ENCODE data around the gene KRTAP10-9.
"Not testable (repeated sequence)": the region's sequence is repeated elsewhere in the genome, so short reads cannot be mapped to it uniquely, and the experiment has no call there.

Gene KRTAP10-9

GRCh38 chr21:44596068-44596725 is 30.7 kb upstream of the KRTAP10-9 start:
- DNase-seq: no peak

- no peak for DNase-seq
These were observed 28.8 kb upstream of the KRTAP10-9 start for GRCh38 chr21:44598061-44598460.

GRCh38 chr21:44599264-44600029 is 27.4 kb upstream of the KRTAP10-9 start:
- no peak for DNase-seq

- DNase-seq: not testable (repeated sequence)
These were observed 26.5 kb upstream of the KRTAP10-9 start, which contains the start of gene KRTAP10-7 for GRCh38 chr21:44600118-44600978. KRTAP10-7 (plus strand) TSS chr21:44600597; CDS start chr21:44600622, 25 bp downstream.

GRCh38 chr21:44601091-44601490 is 25.8 kb upstream of the KRTAP10-9 start:
- DNase-seq: not testable (repeated sequence)

GRCh38 chr21:44601596-44602462 is 25.1 kb upstream of the KRTAP10-9 start:
- DNase-seq: no peak

GRCh38 chr21:44602463-44602850 is 24.4 kb upstream of the KRTAP10-9 start:
- DNase-seq: no peak

GRCh38 chr21:44603109-44603875 is 23.6 kb upstream of the KRTAP10-9 start:
- DNase-seq: no peak

GRCh38 chr21:44603911-44604310 is 23.0 kb upstream of the KRTAP10-9 start:
- no peak for DNase-seq

GRCh38 chr21:44606495-44606894 is 20.4 kb upstream of the KRTAP10-9 start:
- no peak for DNase-seq

- no peak for DNase-seq
These were observed 17.7 kb upstream of the KRTAP10-9 start for GRCh38 chr21:44609193-44609592.

GRCh38 chr21:44610157-44610843 is 16.6 kb upstream of the KRTAP10-9 start:
- DNase-seq: not testable (repeated sequence)

GRCh38 chr21:44611551-44611950 is 15.3 kb upstream of the KRTAP10-9 start:
- no peak for DNase-seq

GRCh38 chr21:44612029-44612486 is 14.8 kb upstream of the KRTAP10-9 start, which contains the start of gene KRTAP10-8:
KRTAP10-8 (plus strand) TSS chr21:44612079; CDS start chr21:44612101, 22 bp downstream.
- DNase-seq: no peak

- DNase-seq: no peak
These were observed 14.1 kb upstream of the KRTAP10-9 start for GRCh38 chr21:44612669-44613229.

GRCh38 chr21:44613386-44614155 is 13.3 kb upstream of the KRTAP10-9 start:
- no peak for DNase-seq

GRCh38 chr21:44614161-44614631 is 12.7 kb upstream of the KRTAP10-9 start:
- DNase-seq: no peak

- DNase-seq: no peak
These were observed 11.9 kb upstream of the KRTAP10-9 start for GRCh38 chr21:44614961-44615391.

- no peak for DNase-seq
These were observed 11.4 kb upstream of the KRTAP10-9 start for GRCh38 chr21:44615466-44615865.

Measured in CD4-positive, alpha-beta T cell treated with Interleukin-1 beta for 1 hour (primary cell).